H9 (cell line): ENCODE results near the gene RCHY1. TPM values are rescaled to one million over a fixed set of nuclear protein-coding genes. Genes with fewer than 3 reads are reported as not detected.

ENCODE experiments used
- DNase-seq: peaks from one replicate; pipeline ENCODE4 v3.0.0-alpha.2; 2017
- H2AFZ ChIP-seq: one replicate; pipeline ENCODE4 v1.6.1; 2013; ENCODE audit warnings: mild to moderate bottlenecking, low read length, control low read depth, moderate library complexity
- H2AK5ac ChIP-seq: 2 replicates; pipeline ENCODE4 v1.6.1; 2013; ENCODE audit warnings: low read length, control low read depth, mixed read lengths; ENCODE audit not compliant: insufficient read length
- H2BK120ac ChIP-seq: one replicate; pipeline ENCODE4 v1.6.1; 2013; ENCODE audit warnings: low read depth, mild to moderate bottlenecking, low read length, control low read depth, inconsistent platforms; ENCODE audit not compliant: poor library complexity, severe bottlenecking
- H2BK12ac ChIP-seq: 2 replicates; pipeline ENCODE4 v1.6.1; 2013; ENCODE audit warnings: low read length, control low read depth, mixed read lengths, low read depth; ENCODE audit not compliant: insufficient read length
- H2BK15ac ChIP-seq: 2 replicates; pipeline ENCODE4 v1.6.1; 2013; ENCODE audit warnings: low read depth, low read length, control low read depth
- H2BK20ac ChIP-seq: one replicate; pipeline ENCODE4 v1.6.1; 2013; ENCODE audit warnings: low read depth, mild to moderate bottlenecking, low read length, control low read depth, inconsistent platforms; ENCODE audit not compliant: poor library complexity, severe bottlenecking
- H2BK5ac ChIP-seq: 2 replicates; pipeline ENCODE4 v1.6.1; 2013; ENCODE audit warnings: low read length, control low read depth, mixed read lengths; ENCODE audit not compliant: insufficient read length
- H3K14ac ChIP-seq: 2 replicates; pipeline ENCODE4 v1.6.1; 2013; ENCODE audit warnings: low read length, control low read depth; ENCODE audit not compliant: insufficient read depth
- H3K18ac ChIP-seq: 2 replicates; pipeline ENCODE4 v1.6.1; 2013; ENCODE audit warnings: low read depth, mild to moderate bottlenecking, mixed read lengths, low read length, control low read depth; ENCODE audit not compliant: insufficient read length
- H3K23ac ChIP-seq: 2 replicates; pipeline ENCODE4 v1.6.1; 2013; ENCODE audit warnings: low read length, control low read depth, mixed read lengths, low read depth; ENCODE audit not compliant: insufficient read length
- H3K23me2 ChIP-seq: 2 replicates; pipeline ENCODE4 v1.6.1; 2013; ENCODE audit warnings: low read depth, mild to moderate bottlenecking, mixed read lengths, low read length, control low read depth; ENCODE audit not compliant: insufficient read length, poor library complexity, severe bottlenecking
- H3K27ac ChIP-seq: 2 replicates; pipeline ENCODE4 v1.5.1; 2013; ENCODE audit warnings: low read length, control low read depth, mixed read lengths, low read depth; ENCODE audit not compliant: insufficient read length
- H3K27me3 ChIP-seq: 2 replicates; pipeline ENCODE4 v1.6.1; 2013; ENCODE audit warnings: low read length, control low read depth, inconsistent platforms; ENCODE audit not compliant: insufficient read depth
- H3K4ac ChIP-seq: 2 replicates; pipeline ENCODE4 v1.6.1; 2013; ENCODE audit warnings: low read depth, mild to moderate bottlenecking, control low read depth, inconsistent platforms, low read length, moderate library complexity
- H3K4me1 ChIP-seq: 2 replicates; pipeline ENCODE4 v1.6.1; 2013; ENCODE audit warnings: low read length, control low read depth, inconsistent platforms; ENCODE audit not compliant: insufficient read depth
- H3K4me2 ChIP-seq: 2 replicates; pipeline ENCODE4 v1.6.1; 2013; ENCODE audit warnings: low read length, control low read depth, mixed read lengths; ENCODE audit not compliant: insufficient read length, insufficient read depth
- H3K56ac ChIP-seq: 2 replicates; pipeline ENCODE4 v1.6.1; 2013; ENCODE audit warnings: low read depth, mild to moderate bottlenecking, mixed read lengths, low read length, control low read depth; ENCODE audit not compliant: insufficient read length
- H3K79me1 ChIP-seq: 2 replicates; pipeline ENCODE4 v1.6.1; 2013; ENCODE audit warnings: low read depth, mild to moderate bottlenecking, moderate library complexity, low read length, control low read depth, inconsistent platforms; ENCODE audit not compliant: insufficient read depth, poor library complexity, severe bottlenecking
- H3K79me2 ChIP-seq: 2 replicates; pipeline ENCODE4 v1.6.1; 2013; ENCODE audit warnings: low read length, control low read depth, inconsistent platforms; ENCODE audit not compliant: insufficient read depth
- H3K9ac ChIP-seq: 2 replicates; pipeline ENCODE4 v1.6.1; 2013; ENCODE audit warnings: low read length, control low read depth, mixed read lengths; ENCODE audit not compliant: insufficient read length; ENCODE audit errors: extremely low read depth
- H3K9me3 ChIP-seq: one replicate; pipeline ENCODE4 v1.6.1; 2013; ENCODE audit warnings: low read depth, low read length, inconsistent platforms; ENCODE audit not compliant: control insufficient read depth
- H3T11ph ChIP-seq: one replicate; pipeline ENCODE4 v1.6.1; 2013; ENCODE audit warnings: mild to moderate bottlenecking, low read length, control low read depth, inconsistent platforms
- H4K20me1 ChIP-seq: one replicate; pipeline ENCODE4 v1.6.1; 2013; ENCODE audit not compliant: control insufficient read depth, insufficient read length, insufficient read depth
- H4K5ac ChIP-seq: 2 replicates; pipeline ENCODE4 v1.6.1; 2013; ENCODE audit warnings: low read depth, mild to moderate bottlenecking, mixed read lengths, low read length, control low read depth; ENCODE audit not compliant: insufficient read length
- H4K8ac ChIP-seq: replicated peaks from 2 replicates; pipeline ENCODE4 v1.6.1; 2013; ENCODE audit warnings: low read length, control low read depth, mixed read lengths, low read depth; ENCODE audit not compliant: insufficient read length
- H4K91ac ChIP-seq: 2 replicates; pipeline ENCODE4 v1.6.1; 2013; ENCODE audit warnings: low read depth, mild to moderate bottlenecking, moderate library complexity, mixed read lengths, low read length, control low read depth; ENCODE audit not compliant: insufficient read length
- H3K27ac Mint-ChIP-seq, 3 experiments: 2 replicates in 2 of 3; 3 replicates in 1 of 3; pipeline ENCODE4 v1.8.0; 2020 to 2021; ENCODE audit warnings: mixed read lengths in 3 of 3, mild to moderate bottlenecking in 1 of 3, moderate library complexity in 1 of 3
- H3K27me3 Mint-ChIP-seq: 2 replicates; pipeline ENCODE4 v1.8.0; 2021; ENCODE audit warnings: low read depth, mild to moderate bottlenecking, moderate library complexity, mixed read lengths
- H3K36me3 Mint-ChIP-seq, 3 experiments: 2 replicates in 2 of 3; 3 replicates in 1 of 3; pipeline ENCODE4 v1.8.0; 2020 to 2021; ENCODE audit warnings: low read depth in 3 of 3, mixed read lengths in 3 of 3; ENCODE audit not compliant: insufficient read depth in 1 of 3
- H3K4me1 Mint-ChIP-seq, 2 experiments: 2 replicates each; pipeline ENCODE4 v1.8.0; 2020; ENCODE audit warnings: mixed read lengths in 2 of 2
- H3K4me3 Mint-ChIP-seq, 2 experiments: 2 replicates in 1 of 2; 3 replicates in 1 of 2; pipeline ENCODE4 v1.8.0; 2020 to 2021; ENCODE audit warnings: mild to moderate bottlenecking in 2 of 2, mixed read lengths in 2 of 2, moderate library complexity in 1 of 2
- H3K9me3 Mint-ChIP-seq, 2 experiments: 2 replicates in 1 of 2; 3 replicates in 1 of 2; pipeline ENCODE4 v1.8.0; 2020; ENCODE audit warnings: mild to moderate bottlenecking in 2 of 2, mixed read lengths in 2 of 2, moderate library complexity in 1 of 2
- WGBS: extraction: QIAGEN DNeasy Blood & Tissue Kit; methylation state at CpG from one replicate; pipeline ENCODE4 v1.1.7; 2013; ENCODE audit warnings: missing lambda C conversion rate, low lambda C conversion rate, mixed read lengths; ENCODE audit not compliant: insufficient read length; ENCODE audit errors: extremely low coverage; 5-methylcytosine and 5-hydroxymethylcytosine counted together
- total RNA-seq: library from RNA; stranded (reverse); gene quantifications from 2 replicates; pipeline ENCODE4 v1.2.1, GENCODE V29; 2021
- TF ChIP-seq, protein P1 (sequence below): fragments of 200-600 bp; sonication (generic); conservative IDR thresholded peaks from 3 replicates; pipeline ENCODE4 v1.8.0; 2021; ENCODE audit warnings: antibody characterized with exemption, mild to moderate bottlenecking

The RCHY1 gene
- total RNA-seq, 1 experiment from 2014 or later: 47.9 TPM

DNA sequence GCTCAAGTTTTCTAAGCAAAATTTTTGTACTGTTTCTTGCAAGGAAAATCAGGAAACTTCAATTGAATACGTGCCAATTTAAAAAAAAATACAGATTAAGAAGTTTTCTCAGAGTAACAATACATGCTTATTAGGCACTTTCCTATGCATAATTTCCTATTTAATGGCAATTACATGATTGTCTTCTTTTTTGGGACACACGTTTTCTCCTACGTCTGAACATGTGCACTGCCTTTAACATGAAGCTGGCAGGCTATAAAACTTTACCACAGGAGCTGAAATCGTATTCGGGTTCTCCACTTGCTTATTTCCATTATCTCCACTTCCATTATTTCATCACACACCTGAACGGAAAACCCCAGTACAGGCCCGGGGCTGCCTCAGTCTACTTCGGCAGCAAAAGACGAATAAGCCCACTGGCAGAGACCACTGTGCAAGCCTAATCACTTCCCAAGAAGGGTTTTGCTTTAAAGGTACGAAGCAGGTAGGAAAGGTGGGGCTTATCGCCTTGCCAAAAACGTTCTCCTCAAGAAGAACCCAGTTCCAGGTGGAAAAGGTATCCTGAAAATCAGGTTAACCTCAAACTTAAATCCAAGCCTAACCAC is 575 bp downstream of the RCHY1 start:
- no peak overlapping the region for H3K23ac ChIP-seq
- H3K27ac ChIP-seq: peak overlapping the region; percentile 4
- no peak overlapping the region for H2BK20ac ChIP-seq
- H3K9me3 ChIP-seq: no peaks in the 10 kb centered on the region
- peak overlapping the region; percentile 41 for H4K5ac ChIP-seq
- peaks cover 13% of the 10 kb centered on the region for H3K23me2 ChIP-seq
- no peak overlapping the region for H3K4ac ChIP-seq
- peaks cover 8% of the 10 kb centered on the region for H3K4me1 ChIP-seq
- no peak overlapping the region for H2BK5ac ChIP-seq
- no CpG with 5 or more reads among the region's 12 CpGs for WGBS
- H2AK5ac ChIP-seq: no peak overlapping the region
- peaks cover 9% of the 10 kb centered on the region; the same call in 1 of the 2 replicates for H3K79me2 ChIP-seq
- H4K20me1 ChIP-seq: peaks cover 4% of the 10 kb centered on the region
- H4K91ac ChIP-seq: no peak overlapping the region
- H3K4me2 ChIP-seq: peak overlapping the region; percentile 96
- no peak overlapping the region for H3T11ph ChIP-seq
- no peak overlapping the region for H2BK120ac ChIP-seq
- H3K14ac ChIP-seq: peak overlapping the region; percentile 45; the same call in 1 of the 2 replicates
- H3K79me1 ChIP-seq: no peaks in the 10 kb centered on the region
- H3K27ac Mint-ChIP-seq: peak overlapping the region; percentile 88 to 95 (median 93)
- H3K4me1 Mint-ChIP-seq: peaks cover 21 to 22% of the 10 kb centered on the region in 2 experiments
- H3K27me3 Mint-ChIP-seq: no peaks in the 10 kb centered on the region
- H3K9me3 Mint-ChIP-seq: peaks cover 0 to 7% of the 10 kb centered on the region in 2 experiments; a peak in 1 of 5 replicates
- H2BK15ac ChIP-seq: no peak overlapping the region
- peak overlapping the region; percentile 92 for H3K9ac ChIP-seq
- peak overlapping the region; percentile 31 for H3K18ac ChIP-seq
- no peaks in the 10 kb centered on the region for H3K27me3 ChIP-seq
- no peak for DNase-seq
- H3K36me3 Mint-ChIP-seq: peaks cover 10 to 47% (median 32%) of the 10 kb centered on the region in 3 experiments
- H3K4me3 Mint-ChIP-seq: no peak overlapping the region; a peak in 1 of 5 replicates
- H2BK12ac ChIP-seq: no peak overlapping the region
- TF ChIP-seq, protein P1, sequence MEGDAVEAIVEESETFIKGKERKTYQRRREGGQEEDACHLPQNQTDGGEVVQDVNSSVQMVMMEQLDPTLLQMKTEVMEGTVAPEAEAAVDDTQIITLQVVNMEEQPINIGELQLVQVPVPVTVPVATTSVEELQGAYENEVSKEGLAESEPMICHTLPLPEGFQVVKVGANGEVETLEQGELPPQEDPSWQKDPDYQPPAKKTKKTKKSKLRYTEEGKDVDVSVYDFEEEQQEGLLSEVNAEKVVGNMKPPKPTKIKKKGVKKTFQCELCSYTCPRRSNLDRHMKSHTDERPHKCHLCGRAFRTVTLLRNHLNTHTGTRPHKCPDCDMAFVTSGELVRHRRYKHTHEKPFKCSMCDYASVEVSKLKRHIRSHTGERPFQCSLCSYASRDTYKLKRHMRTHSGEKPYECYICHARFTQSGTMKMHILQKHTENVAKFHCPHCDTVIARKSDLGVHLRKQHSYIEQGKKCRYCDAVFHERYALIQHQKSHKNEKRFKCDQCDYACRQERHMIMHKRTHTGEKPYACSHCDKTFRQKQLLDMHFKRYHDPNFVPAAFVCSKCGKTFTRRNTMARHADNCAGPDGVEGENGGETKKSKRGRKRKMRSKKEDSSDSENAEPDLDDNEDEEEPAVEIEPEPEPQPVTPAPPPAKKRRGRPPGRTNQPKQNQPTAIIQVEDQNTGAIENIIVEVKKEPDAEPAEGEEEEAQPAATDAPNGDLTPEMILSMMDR: no peak
- no peak overlapping the region for H2AFZ ChIP-seq
- H4K8ac ChIP-seq: no peak overlapping the region
- H3K56ac ChIP-seq: no peak overlapping the region
